GM18951 (cell line): ENCODE results near the gene SLC44A3.

ENCODE experiments used
- POLR2A ChIP-seq: IDR thresholded peaks from 4 replicates; pipeline ENCODE4 v1.6.1; 2011; ENCODE audit warnings: mild to moderate bottlenecking; ENCODE audit not compliant: insufficient read length, insufficient read depth; ENCODE audit errors: extremely low read depth
- in situ Hi-C: fragments of 300-500 bp; cut with MboI; formaldehyde crosslinking; loops from one replicate; pipeline ENCODE4 v1.12.0; 2022; ENCODE audit warnings: low sequenced_read_pairs, mixed read lengths, inconsistent platforms; ENCODE audit not compliant: unreplicated experiment

Gene SLC44A3

DNA sequence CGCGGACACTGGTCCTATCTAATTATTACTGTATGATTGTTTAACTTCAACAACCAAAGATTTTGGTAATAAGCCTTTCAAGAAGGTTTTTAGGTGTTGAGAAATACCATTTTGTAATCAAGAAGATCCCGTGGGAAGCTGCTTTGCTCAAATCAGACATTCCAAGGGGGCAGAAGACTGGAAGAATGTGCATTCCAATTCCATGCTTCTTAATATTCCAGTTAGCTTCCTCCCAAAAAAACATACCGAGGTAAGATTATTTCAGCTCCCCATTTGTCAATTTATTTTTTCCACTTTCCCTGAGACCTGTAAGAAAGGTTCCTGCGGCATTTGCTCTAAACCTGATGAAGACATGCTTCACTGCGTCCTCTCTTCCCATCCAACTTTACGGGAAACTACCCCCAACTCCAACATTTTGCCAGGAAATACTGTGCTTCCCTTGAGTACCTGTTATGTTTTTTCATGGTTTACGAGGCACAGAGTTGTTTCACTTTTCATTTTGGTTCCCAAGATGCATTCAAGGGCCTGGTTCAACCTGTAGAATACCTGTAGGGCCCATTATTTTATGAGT is 102.7 kb downstream of the SLC44A3 start:
- TF ChIP-seq POLR2A, result no peak
- in situ Hi-C loops, result no loop called here

DNA sequence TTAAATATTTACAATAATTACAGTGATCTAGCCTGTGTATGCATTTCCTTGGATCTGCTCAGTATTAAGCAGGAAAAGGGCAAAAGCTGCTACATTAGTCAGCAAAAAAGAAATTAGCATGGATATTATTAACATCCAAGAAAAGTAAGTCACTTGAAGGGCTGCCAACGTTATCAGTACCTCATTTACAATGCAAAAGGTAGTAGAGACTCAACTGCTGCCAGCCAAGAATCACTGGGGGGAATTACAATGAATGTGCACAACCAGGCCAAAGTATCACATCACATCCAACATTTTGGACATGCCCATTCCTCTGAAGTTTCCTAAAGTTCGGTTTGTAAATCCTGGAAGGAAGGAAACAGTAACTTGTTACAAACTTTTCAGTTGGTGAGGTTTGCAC is 104.8 kb downstream of the SLC44A3 start:
- in situ Hi-C loops, result no loop called here
- TF ChIP-seq POLR2A, result no peak

DNA sequence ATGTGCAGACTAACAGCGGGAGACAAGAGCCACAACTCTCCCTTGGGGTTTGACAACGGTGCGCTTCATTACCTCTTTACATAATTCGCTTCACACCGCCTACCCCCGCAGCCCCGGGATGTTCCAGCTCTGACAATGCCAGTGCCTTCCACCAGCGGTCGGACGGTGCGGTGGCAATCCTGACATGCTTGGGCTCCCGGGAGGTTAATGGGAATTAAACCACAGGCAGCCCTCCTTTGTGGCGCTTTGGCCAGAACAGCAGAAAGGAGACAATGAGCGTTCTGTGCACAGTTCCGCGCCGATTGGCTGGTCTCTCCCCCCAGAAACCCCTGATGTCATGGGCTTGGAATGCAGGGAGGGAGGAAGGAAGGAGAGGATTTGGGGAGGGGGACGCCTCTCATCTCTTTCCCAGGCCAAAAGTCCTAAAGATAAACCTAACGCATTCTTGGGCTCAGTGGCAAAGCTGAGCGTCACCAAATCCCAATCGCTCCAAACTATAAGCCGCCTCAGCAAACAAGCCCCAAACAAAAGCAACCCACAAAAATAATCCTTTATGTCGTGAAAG is 105.5 kb downstream of the SLC44A3 start:
- in situ Hi-C loops, result no loop called here
- TF ChIP-seq POLR2A, result no peak

DNA sequence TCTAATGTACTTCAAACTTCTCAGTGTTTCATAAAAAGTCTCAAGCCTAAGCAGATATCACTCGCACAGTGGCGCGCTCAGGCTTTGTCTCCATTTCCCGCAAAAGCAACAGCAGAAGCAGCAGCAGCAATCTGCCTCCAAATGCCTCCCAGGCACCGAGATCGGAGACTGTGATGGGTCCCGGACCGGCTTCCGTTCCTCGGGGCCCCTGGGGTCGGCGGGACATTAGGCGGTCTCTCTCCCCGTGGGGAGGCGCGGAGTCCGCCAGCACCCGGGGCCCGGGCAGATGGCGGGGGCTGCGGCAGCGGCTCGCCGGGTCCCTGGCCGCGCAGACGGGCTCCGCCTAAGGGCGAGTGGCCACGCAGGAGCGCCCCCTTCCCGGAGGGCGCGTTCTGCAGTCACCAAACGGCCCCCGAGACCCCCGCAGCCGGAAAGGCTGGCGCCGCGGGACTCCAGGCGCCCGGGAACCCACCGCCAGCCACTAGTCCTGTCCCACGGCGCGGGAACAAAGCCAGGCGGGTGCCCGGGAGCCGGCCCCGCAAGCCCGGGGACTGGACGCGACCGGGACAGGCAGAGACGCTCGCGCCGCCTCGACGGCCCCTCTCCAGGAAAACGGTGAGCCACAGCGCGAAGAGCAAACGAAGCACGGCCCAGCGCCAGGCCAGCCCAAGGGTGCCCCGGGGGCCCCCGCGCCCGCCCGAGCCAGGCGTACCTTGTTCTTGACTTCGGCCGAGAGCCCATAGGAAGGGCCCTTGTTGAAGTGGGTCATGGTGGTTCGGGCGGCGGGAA is 106.2 kb downstream of the SLC44A3 start:
- TF ChIP-seq POLR2A, result no peak

DNA sequence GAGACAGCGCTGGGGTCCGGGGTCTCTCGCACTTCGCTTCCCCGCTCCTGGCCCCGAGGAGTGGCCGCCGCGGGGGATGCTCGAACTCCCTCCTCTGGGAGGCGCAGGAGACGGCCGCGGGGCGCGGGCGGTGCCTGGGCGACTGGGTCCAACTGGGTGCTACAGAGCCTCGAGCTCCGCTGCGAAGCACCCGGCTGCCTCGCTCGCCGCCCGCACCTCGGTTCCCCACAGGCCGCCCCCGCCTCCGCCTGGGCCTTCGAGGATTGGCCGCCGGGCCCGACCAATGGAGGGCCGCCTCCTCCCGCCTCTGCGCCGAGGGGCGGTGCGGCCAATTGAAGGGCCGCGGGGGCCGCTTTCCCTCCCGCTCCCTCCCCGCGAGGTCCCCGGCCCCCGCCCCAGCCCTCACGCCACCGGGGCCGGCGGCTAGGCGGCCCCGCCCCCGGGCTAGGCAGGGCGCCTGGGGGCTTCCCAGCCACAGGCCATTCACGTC is 106.8 kb downstream of the SLC44A3 start, which contains the start of gene CNN3:
Gene CNN3 (minus strand): TSS at position 196 of the 490 bp plus-strand sequence. CDS start 216 bp downstream, outside the sequence.
- TF ChIP-seq POLR2A, result peak; percentile 69
- in situ Hi-C loops, result no loop called here

More for the DNA sequence above, 106.2 kb downstream of the SLC44A3 start:
- in situ Hi-C loops, result no loop called here

DNA sequence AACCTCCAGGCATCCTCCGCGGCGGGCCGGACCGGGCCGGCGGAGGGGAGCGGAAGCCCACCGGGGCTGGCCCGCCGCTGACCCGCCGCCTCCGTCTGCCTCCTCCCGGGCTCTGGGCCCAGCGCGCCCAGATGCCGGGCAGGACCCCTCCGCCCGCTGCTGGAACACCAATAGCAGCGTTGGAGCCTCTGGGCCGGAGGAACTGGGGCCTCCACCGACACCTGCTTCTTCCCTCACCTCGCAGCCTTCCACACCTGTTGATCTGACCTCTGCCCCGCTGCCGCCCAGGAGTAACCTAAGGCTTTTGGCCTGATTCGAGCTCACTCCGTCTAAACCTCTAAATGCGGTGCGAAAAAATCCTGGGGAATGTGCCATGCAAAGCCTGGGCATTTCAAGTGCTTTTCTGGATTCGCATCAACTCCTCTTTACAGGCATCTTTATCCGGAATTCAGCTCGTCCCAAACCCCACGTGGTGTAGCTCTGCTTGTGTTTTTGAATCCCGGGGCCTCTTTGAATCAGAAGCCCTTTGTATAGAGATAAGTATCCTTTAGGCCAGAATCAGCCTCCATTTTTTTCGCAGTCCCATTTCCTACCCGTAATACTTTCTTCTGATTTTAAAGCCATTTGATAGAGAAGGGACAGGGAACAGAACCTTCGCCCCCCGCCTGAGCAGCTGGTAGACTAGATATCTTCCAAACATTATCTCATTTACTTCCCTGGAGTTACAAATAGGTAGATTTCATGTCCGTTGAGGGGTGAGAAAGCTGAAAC is 107.4 kb downstream of the SLC44A3 start:
- in situ Hi-C loops, result no loop called here

DNA sequence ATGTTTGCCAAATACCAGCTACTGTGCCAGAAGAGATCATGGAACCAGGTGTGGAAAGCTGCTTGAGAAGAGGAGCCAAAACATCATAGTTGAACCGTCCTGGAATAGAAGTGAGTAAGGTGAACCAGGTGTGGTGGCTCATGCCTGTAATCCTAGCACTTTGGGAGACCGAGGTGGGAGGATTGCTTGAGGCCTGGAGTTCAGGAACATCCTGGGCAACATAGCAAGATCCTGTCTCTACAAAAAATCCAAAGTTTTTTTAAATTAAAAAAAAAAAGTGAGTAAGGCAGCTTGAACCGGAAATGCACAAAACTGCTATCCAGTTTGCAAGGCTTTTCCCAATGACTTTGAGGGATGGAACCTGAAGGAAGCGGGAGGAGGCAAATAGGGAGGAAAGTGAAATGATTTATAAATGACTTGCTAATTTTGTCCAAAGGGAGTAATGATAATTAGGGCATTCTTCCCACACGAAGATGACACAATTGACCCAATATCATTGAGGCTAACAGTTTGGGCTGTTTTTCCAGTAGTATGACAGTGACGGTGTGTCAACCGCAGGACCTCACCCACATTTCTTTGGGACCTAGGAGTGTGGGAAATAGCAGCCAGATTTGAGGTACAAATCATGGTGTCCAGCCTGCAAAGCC is 108.3 kb downstream of the SLC44A3 start:
- in situ Hi-C loops, result no loop called here
- TF ChIP-seq POLR2A, result no peak

More for the DNA sequence above, 107.4 kb downstream of the SLC44A3 start:
- TF ChIP-seq POLR2A, result peak; percentile 25

DNA sequence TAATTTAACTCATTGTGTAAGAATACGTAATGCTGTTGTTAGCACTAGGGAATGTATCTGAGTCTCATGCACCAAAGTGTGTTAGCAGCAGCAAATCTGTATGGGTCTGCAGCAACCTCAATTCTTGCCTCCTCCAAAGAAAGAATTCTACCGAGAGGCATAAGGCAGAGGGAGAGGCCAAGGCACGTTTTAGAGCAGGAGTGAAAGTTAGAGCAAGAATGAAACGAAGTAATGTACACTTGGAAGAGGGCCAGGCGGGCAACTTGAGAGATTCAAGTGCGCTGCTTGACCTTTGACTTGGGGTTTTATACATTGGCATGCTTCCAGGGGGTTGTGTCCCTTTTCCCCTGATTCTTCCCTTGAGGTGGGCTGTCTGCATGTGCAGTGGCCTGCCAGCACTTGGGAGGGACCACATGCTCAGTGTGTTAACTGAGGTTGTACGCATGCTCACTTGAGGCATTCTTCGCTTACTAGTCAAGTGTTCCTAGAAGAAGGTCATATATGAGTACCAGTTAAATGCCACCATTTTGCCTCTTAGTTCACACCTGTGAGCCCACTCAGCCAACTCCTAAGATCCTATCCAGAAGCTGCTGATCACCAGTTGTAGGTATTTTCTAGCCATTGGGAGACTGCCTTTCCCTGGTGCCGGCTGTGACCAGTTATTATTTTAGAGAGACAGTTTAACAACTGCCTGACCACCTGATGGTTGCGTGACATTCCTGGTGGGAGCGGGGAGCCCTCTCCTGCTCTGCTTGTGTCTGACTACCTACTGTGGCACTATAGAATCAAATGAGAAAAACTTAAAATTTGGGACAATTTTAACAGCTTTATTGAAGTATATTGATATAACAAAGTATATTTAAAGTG is 109.4 kb downstream of the SLC44A3 start:
- no peak for TF ChIP-seq POLR2A
- in situ Hi-C loops, result no loop called here

DNA sequence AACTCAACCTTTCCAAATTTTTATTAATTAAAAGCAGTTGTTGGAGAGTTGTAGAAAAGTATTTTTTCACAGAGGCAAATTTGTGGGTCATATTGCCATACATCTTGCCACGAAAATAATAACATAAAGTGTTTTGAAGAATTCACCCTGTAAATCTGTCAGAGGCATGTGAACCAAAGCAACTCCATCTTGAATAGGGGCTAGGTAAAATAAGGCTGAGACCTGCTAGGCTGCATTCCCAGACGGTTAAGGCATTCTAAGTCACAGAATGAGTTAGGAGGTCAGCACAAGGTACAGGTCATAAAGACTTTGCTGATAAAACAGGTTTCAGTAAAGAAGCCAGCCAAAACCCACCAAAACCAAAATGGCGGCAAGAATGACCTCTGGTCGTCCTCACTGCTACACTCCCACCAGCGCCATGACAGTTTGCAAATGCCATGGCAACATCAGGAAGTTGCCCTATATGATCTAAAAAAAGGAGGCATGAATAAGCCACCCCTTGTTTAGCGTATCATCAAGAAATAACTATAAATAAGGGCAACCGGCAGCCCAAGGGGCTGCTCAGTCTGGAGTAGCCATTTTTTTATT is 111.2 kb downstream of the SLC44A3 start:
- in situ Hi-C loops, result no loop called here
- TF ChIP-seq POLR2A, result no peak

DNA sequence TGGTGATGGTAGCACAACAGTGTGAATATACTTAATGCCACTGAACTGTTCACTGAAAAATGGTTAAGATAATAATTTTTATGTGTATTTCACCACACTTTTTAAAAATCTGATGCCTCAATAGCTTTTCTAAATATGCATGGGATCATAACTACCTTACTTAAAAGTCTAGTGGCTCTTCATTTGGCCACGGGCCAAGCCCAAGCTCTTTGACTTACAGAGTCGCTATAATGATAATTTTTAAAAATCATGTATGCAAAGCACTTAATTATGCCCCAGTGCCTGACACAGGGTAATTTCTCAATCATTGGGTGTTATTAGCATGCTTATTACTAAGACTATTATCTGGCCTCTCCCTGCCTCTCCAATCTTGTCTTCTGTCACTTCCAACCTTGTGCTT is 114.4 kb downstream of the SLC44A3 start:
- in situ Hi-C loops, result no loop called here
- no peak for TF ChIP-seq POLR2A

DNA sequence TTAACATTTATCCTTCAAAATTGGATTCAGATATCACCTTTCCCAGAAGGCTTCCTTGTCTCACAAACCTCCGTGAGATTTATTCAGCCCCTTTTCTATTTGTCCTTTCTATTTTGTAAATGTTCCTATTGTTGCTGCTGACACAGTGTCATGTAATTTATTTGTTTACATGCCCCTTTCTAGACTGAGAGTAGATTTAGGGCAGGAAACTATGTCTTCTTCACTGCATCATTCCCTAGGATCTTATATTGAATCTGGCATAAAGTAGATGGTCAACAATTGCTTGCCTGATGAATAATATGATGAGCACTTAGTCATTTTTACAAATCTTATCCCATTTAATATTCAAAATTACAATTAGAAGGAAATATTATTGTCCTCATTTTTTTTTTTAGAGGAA is 114.9 kb downstream of the SLC44A3 start:
- no peak for TF ChIP-seq POLR2A
- in situ Hi-C loops, result no loop called here
